GM23248 (cell line): ENCODE results near the gene SPEN. TPM values are rescaled to one million over a fixed set of nuclear protein-coding genes. Genes with fewer than 3 reads are reported as not detected.
"Not testable (repeated sequence)": the region's sequence is repeated elsewhere in the genome, so short reads cannot be mapped to it uniquely, and the experiment has no call there.

Source experiments
- DNase-seq: peaks from one replicate; pipeline ENCODE4 v3.0.0-alpha.2; 2015
- H2AFZ ChIP-seq: fragments of 200-600 bp; sonication (generic); 2 replicates; pipeline ENCODE4 v1.6.1; 2016; ENCODE audit warnings: antibody characterized with exemption
- H3F3A ChIP-seq: fragments of 200-600 bp; sonication (generic); 2 replicates; pipeline ENCODE4 v1.6.1; 2016; ENCODE audit warnings: mild to moderate bottlenecking, antibody characterized with exemption, mixed run types; ENCODE audit not compliant: insufficient read depth
- H3K27ac ChIP-seq: fragments of 200-600 bp; sonication (generic); 2 replicates; pipeline ENCODE4 v1.5.1; 2016; ENCODE audit warnings: mild to moderate bottlenecking
- H3K27me3 ChIP-seq: fragments of 200-600 bp; sonication (generic); replicated peaks from 2 replicates; pipeline ENCODE4 v1.6.1; 2016; ENCODE audit warnings: mild to moderate bottlenecking; ENCODE audit not compliant: insufficient read depth
- H3K36me3 ChIP-seq: fragments of 200-600 bp; sonication (generic); 2 replicates; pipeline ENCODE4 v1.6.1; 2016; ENCODE audit warnings: low read depth, mild to moderate bottlenecking
- H3K4me1 ChIP-seq: fragments of 200-600 bp; sonication (generic); 2 replicates; pipeline ENCODE4 v1.6.1; 2016; ENCODE audit warnings: mild to moderate bottlenecking; ENCODE audit not compliant: insufficient read depth
- H3K4me2 ChIP-seq: fragments of 200-600 bp; sonication (generic); one replicate; pipeline ENCODE4 v1.6.1; 2016; ENCODE audit warnings: mild to moderate bottlenecking; ENCODE audit not compliant: unreplicated experiment
- H3K4me3 ChIP-seq: fragments of 200-600 bp; sonication (generic); 2 replicates; pipeline ENCODE4 v1.5.1; 2016; ENCODE audit warnings: mild to moderate bottlenecking
- H3K79me2 ChIP-seq: fragments of 200-600 bp; sonication (generic); 2 replicates; pipeline ENCODE4 v1.6.1; 2016; ENCODE audit warnings: mild to moderate bottlenecking; ENCODE audit not compliant: insufficient read depth
- H3K9ac ChIP-seq: fragments of 200-600 bp; sonication (generic); 2 replicates; pipeline ENCODE4 v1.6.1; 2016; ENCODE audit warnings: mild to moderate bottlenecking
- H3K9me2 ChIP-seq: fragments of 200-600 bp; sonication (generic); 2 replicates; pipeline ENCODE4 v1.6.1; 2016; ENCODE audit warnings: mixed run types, mild to moderate bottlenecking, moderate library complexity; ENCODE audit not compliant: insufficient read depth
- H3K9me3 ChIP-seq: fragments of 200-600 bp; sonication (generic); one replicate; pipeline ENCODE4 v1.6.1; 2017; ENCODE audit warnings: low read depth
- H4K20me1 ChIP-seq: fragments of 200-600 bp; sonication (generic); 2 replicates; pipeline ENCODE4 v1.6.0; 2016; ENCODE audit not compliant: insufficient read depth
- EZH2 ChIP-seq: fragments of 200-600 bp; sonication (generic); IDR thresholded peaks from 2 replicates; pipeline ENCODE4 v1.6.1; 2018; ENCODE audit warnings: antibody characterized with exemption, mild to moderate bottlenecking; ENCODE audit not compliant: insufficient read depth, poor library complexity, severe bottlenecking
- EZH2phosphoT487 ChIP-seq: fragments of 200-600 bp; sonication (generic); IDR thresholded peaks from 2 replicates; pipeline ENCODE4 v1.6.1; 2018; ENCODE audit warnings: antibody characterized with exemption, moderate library complexity, mild to moderate bottlenecking, low read depth; ENCODE audit not compliant: insufficient read depth
- WGBS, 2 experiments: methylation state at CpG; one replicate each; pipeline ENCODE4 v1.1.6; 2015 to 2017; ENCODE audit warnings: low lambda C conversion rate in 2 of 2, low coverage in 1 of 2; ENCODE audit errors: missing lambda C conversion rate in 2 of 2; 5-methylcytosine and 5-hydroxymethylcytosine counted together
- in situ Hi-C: fragments of 300-500 bp; cut with MboI; formaldehyde crosslinking; loops from 2 replicates; pipeline ENCODE4 v1.15.0; 2020
- polyA plus RNA-seq: library from polyadenylated mRNA; unstranded; fragments of >200 nt; fragmentation: Nextera tagmentation; extraction: Ambion mirVana; gene quantifications from 2 replicates; pipeline ENCODE4 v1.2.1, GENCODE V29; 2016
- total RNA-seq: library from RNA; depleted of rRNA; stranded (reverse); fragments of >200 nt; shearing (Covaris generic); gene quantifications from 2 replicates; pipeline ENCODE4 v1.2.3, GENCODE V29; 2014

Gene SPEN
- total and polyA plus RNA-seq, 2 experiments from 2014 or later, result 16.5 to 17.2 TPM

- H4K20me1 ChIP-seq, result no peaks in the 10 kb centered on the region
- TF ChIP-seq EZH2 (no peak), EZH2phosphoT487 (no peak)
- H3K9me2 ChIP-seq, result no peaks in the 10 kb centered on the region
- H3K4me3 ChIP-seq, result peak overlapping the region; percentile 79; the same call in 1 of the 2 replicates
- H3K9ac ChIP-seq, result no peak overlapping the region
- H3F3A ChIP-seq, result peaks cover 24% of the 10 kb centered on the region
- in situ Hi-C loops, result no loop called here
- no peaks in the 10 kb centered on the region for H3K27me3 ChIP-seq
- peak overlapping the region; percentile 83 for H3K4me2 ChIP-seq
- no peaks in the 10 kb centered on the region for H3K9me3 ChIP-seq
- H3K79me2 ChIP-seq, result peaks cover 19% of the 10 kb centered on the region
- 67 to 78% methylated on average over 48 to 62 of the region's 62 CpGs for WGBS, 2 experiments
- no peak for DNase-seq
- no peaks in the 10 kb centered on the region for H3K36me3 ChIP-seq
- peak overlapping the region; percentile 85 for H2AFZ ChIP-seq
- peaks cover 8% of the 10 kb centered on the region for H3K4me1 ChIP-seq
- peak overlapping the region; percentile 96 for H3K27ac ChIP-seq
Observed at GRCh38 chr1:15836772-15837669, 10.5 kb upstream of the SPEN start.

GRCh38 chr1:15837931-15838330, 9.6 kb upstream of the SPEN start:
- Histone ChIP-seq H3K9me3 (no peaks in the 10 kb centered on the region), H4K20me1 (no peaks in the 10 kb centered on the region), H3K4me1 (peaks cover under 1% of the 10 kb centered on the region; the same call in 1 of the 2 replicates), H3K27ac (no peak overlapping the region), H3K27me3 (no peaks in the 10 kb centered on the region), H3K79me2 (peaks cover 12% of the 10 kb centered on the region), H3K9ac (no peak overlapping the region), H3K36me3 (no peaks in the 10 kb centered on the region), H3K4me2 (no peak overlapping the region), H3K4me3 (no peak overlapping the region), H3F3A (peaks cover 18% of the 10 kb centered on the region), H3K9me2 (no peaks in the 10 kb centered on the region), H2AFZ (no peak overlapping the region)
- in situ Hi-C loops, result no loop called here
- TF ChIP-seq EZH2, result no peak
- TF ChIP-seq EZH2phosphoT487, result no peak
- 88 to 91% methylated on average over 7 of the region's 7 CpGs for WGBS, 2 experiments
- no peak for DNase-seq

GRCh38 chr1:15838721-15839120, 8.8 kb upstream of the SPEN start:
- H3K4me2 ChIP-seq, result no peak overlapping the region
- H3K79me2 ChIP-seq, result peaks cover 10% of the 10 kb centered on the region
- no peaks in the 10 kb centered on the region for H3K9me2 ChIP-seq
- WGBS, 2 experiments, result 89 to 91% methylated on average over 4 of the region's 4 CpGs
- no peak overlapping the region for H3K9ac ChIP-seq
- no peak for TF ChIP-seq EZH2phosphoT487
- TF ChIP-seq EZH2, result no peak
- no peak overlapping the region for H3K27ac ChIP-seq
- DNase-seq, result no peak
- in situ Hi-C loops, result no loop called here
- no peak overlapping the region for H3K4me3 ChIP-seq
- H3K4me1 ChIP-seq, result peaks cover 2% of the 10 kb centered on the region; the same call in 1 of the 2 replicates
- H3K36me3 ChIP-seq, result no peaks in the 10 kb centered on the region
- H3F3A ChIP-seq, result peaks cover 13% of the 10 kb centered on the region
- no peaks in the 10 kb centered on the region for H4K20me1 ChIP-seq
- no peaks in the 10 kb centered on the region for H3K9me3 ChIP-seq
- H2AFZ ChIP-seq, result no peak overlapping the region
- no peaks in the 10 kb centered on the region for H3K27me3 ChIP-seq

- TF ChIP-seq EZH2, result no peak
- no peak for TF ChIP-seq EZH2phosphoT487
- Histone ChIP-seq H3F3A (peaks cover 5% of the 10 kb centered on the region), H3K9ac (0 out of 2 replicates have a peak overlapping the region, but pooled peaks have one; percentile 14), H2AFZ (peak overlapping the region; percentile 58), H3K79me2 (peaks cover 39% of the 10 kb centered on the region), H3K4me2 (no peak overlapping the region), H3K36me3 (no peaks in the 10 kb centered on the region), H4K20me1 (no peaks in the 10 kb centered on the region), H3K4me1 (peaks cover 15% of the 10 kb centered on the region; the same call in 1 of the 2 replicates), H3K9me3 (no peaks in the 10 kb centered on the region), H3K27me3 (no peaks in the 10 kb centered on the region), H3K4me3 (0 out of 2 replicates have a peak overlapping the region, but pooled peaks have one; percentile 12), H3K27ac (no peak overlapping the region), H3K9me2 (no peaks in the 10 kb centered on the region)
- in situ Hi-C loops, result no loop called here
- peak; percentile 23 for DNase-seq
- 28 to 38% methylated on average over 3 of the region's 3 CpGs for WGBS, 2 experiments
Observed at GRCh38 chr1:15843826-15844572, 3.5 kb upstream of the SPEN start.

- H3F3A ChIP-seq, result peaks cover 21% of the 10 kb centered on the region
- H3K9ac ChIP-seq, H4K20me1 ChIP-seq, H3K27ac ChIP-seq, H3K4me3 ChIP-seq, H2AFZ ChIP-seq, H3K27me3 ChIP-seq, H3K9me2 ChIP-seq, H3K4me2 ChIP-seq, H3K36me3 ChIP-seq, H3K9me3 ChIP-seq, DNase-seq, in situ Hi-C loops: not testable (repeated sequence)
- peaks cover 60% of the 10 kb centered on the region for H3K79me2 ChIP-seq
- H3K4me1 ChIP-seq, result peaks cover 24% of the 10 kb centered on the region
- 95 to 96% methylated on average over 10 to 11 of the region's 11 CpGs for WGBS, 2 experiments
Observed at GRCh38 chr1:15846056-15846455, 1.5 kb upstream of the SPEN start.
